HG03039 (cell line): ENCODE results near the gene IL1RAPL2.

Experiments used
- ATAC-seq: cut with Tn5 transposase; IDR thresholded peaks from one replicate; pipeline ENCODE4 v1.9.1; 2021; ENCODE audit warnings: mild to moderate bottlenecking, moderate library complexity; ENCODE audit not compliant: unreplicated experiment

Gene IL1RAPL2

GRCh38 chrX:105543283-105543682, 977.3 kb downstream of the IL1RAPL2 start:
- ATAC-seq, result no peak

DNA sequence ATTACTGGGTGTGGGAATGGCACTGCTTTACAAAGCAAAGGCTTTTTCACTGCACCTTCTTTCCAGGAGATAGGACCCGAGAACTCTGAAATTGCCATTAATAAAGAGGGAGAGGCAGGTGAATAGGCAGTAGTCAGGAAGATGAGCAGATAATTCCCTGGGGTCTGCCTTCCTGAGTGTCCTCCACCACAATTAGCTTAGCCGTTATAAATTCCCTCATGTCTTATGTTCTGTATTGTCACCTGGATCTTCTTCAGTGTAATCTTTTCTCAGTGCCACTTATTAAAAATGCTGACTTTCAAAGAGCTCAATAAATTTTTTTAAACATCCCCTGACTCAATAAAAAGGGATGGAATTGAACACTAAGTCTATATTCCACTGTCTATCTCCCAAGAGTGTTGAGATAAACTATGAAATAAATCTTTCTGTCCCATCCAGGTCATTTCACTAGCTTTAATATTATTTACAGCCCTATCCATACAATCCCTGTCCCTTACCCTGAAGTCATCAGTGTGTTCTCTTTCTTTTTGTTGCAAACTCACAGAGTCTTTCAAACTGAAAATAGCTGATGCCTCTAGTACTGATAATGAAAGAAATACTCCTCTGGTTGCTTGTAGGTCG, 984.2 kb downstream of the IL1RAPL2 start:
- ATAC-seq, result no peak

DNA sequence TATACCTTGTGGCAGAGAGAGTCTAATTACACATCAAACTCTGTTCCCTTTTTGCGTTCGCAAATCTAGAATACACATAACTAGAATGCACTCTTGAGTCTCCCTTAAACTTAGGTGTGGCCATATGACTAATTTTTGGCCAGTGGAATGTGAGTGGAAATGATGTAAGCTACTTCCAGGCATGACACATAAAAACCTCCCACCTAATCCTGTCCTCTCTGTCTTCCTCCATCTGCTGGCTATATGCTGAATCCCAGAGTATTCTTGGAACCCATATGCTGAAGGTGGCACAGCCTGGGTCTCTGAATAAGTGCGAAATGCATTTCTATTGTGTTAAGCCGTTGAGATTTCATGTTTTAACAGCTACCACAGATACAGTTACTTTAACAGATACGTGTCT, 986.4 kb downstream of the IL1RAPL2 start:
- no peak for ATAC-seq

DNA sequence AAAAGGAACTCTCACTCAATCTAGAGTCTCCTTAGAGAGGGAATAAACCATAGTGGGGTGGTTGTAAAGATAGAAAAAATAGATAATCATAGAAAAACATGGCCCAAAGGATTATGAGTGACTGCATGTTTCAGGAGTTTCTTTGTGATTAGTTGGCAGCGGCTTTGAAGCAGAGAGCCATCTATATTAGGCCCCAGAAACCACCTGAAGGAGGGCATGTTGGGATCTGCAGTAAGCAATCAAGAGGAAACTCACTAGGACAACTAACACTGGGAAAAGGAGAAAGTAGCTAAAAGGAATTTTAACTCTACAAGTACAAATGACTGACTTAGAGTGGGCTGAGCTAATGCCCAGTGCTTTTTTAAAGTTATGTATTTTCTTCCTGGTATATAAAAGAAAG, 987.1 kb downstream of the IL1RAPL2 start:
- ATAC-seq, result no peak

- ATAC-seq, result no peak
These were observed 998.5 kb downstream of the IL1RAPL2 start for GRCh38 chrX:105564501-105564900.

DNA sequence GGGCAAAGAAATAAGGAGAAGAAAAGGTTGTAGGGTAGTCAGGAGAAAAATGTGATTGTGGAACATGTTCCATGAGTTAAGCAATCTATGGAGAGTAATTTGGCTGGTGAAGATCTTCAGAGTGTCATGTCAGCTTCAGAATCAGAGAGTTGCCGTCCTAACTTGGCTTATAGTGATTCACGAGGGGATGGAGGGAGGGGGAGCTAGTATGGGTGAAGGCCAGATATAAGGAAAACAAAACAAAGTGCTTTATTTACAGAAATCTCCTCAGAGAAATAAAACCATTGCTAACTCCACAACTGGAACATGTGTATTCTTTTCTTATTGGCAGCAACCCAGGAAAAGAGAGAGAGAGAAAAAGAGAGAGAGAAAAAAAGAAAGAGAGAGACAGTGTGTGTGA, 999.9 kb downstream of the IL1RAPL2 start:
- ATAC-seq, result no peak

- no peak for ATAC-seq
These were observed 1001.1 kb downstream of the IL1RAPL2 start for GRCh38 chrX:105567082-105567481.

GRCh38 chrX:105608745-105609144, 1042.7 kb downstream of the IL1RAPL2 start:
- ATAC-seq, result no peak

DNA sequence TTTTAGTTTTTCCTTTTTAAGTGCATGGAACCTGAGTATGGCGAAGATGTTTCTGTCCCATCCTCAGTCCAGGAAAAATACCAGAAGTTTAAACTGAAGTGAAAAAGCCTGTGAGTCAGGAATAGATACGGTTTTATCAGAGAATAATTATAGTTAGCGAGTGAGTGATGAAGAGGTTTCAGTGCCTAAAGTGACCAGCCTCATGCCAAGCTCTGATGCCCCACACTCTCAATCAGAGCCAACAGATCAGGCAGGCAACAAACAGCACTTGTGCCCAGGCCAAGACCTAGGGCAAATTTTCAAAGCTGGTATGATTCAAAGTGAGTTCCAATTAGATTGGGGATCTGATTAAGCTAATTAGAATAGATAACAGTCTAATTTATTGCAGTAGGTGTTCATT, 1043.5 kb downstream of the IL1RAPL2 start:
- ATAC-seq, result no peak

GRCh38 chrX:105610411-105610810, 1044.4 kb downstream of the IL1RAPL2 start:
- no peak for ATAC-seq

GRCh38 chrX:105618393-105619101, 1052.5 kb downstream of the IL1RAPL2 start:
- no peak for ATAC-seq

GRCh38 chrX:105634180-105634579, 1068.2 kb downstream of the IL1RAPL2 start:
- no peak for ATAC-seq

DNA sequence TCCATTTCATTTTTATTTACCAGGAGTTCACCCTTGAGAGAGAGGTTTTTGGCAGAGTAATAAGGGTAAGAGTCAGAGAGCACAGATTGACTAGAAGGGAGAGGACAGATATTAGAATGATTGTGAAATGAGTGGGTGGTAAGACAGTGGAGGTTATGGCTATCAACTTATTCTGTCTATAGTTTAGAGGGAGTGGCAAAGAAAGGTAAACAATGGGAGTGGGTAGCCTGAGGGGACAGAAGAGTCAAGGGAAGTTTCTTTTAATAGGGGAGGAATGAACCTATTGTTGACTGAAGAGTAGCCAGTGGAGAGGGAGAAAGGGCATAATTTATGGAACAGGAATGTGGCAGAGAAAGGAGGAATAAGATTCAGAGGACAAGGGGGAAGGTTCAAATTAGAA, 1069.8 kb downstream of the IL1RAPL2 start:
- ATAC-seq, result no peak

GRCh38 chrX:105636667-105637066, 1070.7 kb downstream of the IL1RAPL2 start:
- no peak for ATAC-seq

- ATAC-seq, result no peak
These were observed 1079.8 kb downstream of the IL1RAPL2 start for GRCh38 chrX:105645667-105646357.

- ATAC-seq, result no peak
These were observed 1080.8 kb downstream of the IL1RAPL2 start for GRCh38 chrX:105646592-105647372.

DNA sequence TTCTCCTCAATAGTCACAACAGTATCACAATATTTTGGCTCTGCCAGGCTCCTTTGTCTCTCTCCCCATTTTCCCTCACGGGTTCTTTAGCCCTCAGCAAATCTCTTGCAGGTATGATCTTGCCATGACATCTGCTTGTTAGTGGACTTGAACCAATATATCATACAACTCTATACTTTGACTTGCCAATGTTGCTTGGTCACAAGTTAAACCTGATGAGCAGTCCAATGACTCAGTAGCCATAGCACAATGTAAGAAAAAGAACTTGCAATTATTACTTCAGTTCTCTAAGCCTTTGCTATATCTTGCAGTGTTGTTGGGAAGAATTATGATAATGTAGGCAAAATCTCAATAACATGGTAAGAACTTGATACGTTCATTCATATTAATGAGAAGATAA, 1081.8 kb downstream of the IL1RAPL2 start:
- ATAC-seq, result no peak

GRCh38 chrX:105648732-105649131, 1082.7 kb downstream of the IL1RAPL2 start:
- no peak for ATAC-seq

GRCh38 chrX:105650577-105650976, 1084.6 kb downstream of the IL1RAPL2 start:
- ATAC-seq, result no peak

DNA sequence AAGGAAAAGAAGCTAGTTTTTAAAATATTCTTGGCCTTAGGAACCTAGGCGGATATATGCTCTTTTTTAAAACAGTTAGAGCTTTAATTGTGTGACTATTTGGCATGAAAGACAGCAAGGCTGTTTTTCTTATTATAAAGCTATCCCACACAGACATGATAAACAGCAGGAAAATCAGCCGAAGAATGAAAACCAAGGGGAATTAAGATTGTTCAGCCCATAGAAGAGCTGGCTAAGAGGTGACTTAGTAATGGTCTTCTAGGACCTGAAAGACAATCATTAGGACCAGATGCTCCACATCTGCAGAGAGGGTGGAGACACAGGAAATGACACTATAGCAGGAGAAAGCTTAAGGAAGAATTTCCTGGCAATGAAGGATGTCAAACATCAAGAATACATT, 1085.0 kb downstream of the IL1RAPL2 start:
- no peak for ATAC-seq

GRCh38 chrX:105653891-105654290, 1087.9 kb downstream of the IL1RAPL2 start:
- no peak for ATAC-seq
